ENCODE results near the gene IFNA14. TPM values are rescaled to one million over a fixed set of nuclear protein-coding genes. Genes with fewer than 3 reads are reported as not detected.
"Not testable (repeated sequence)": the region's sequence is repeated elsewhere in the genome, so short reads cannot be mapped to it uniquely, and the experiment has no call there.

Gene IFNA14
- total RNA-seq, 1 donor from 2014 or later: not detected

- intact Hi-C loops (cut with DNase I): no loop called here
- ATAC-seq (ENCODE audit: poor library complexity): no peak
- no peak for DNase-seq
These were observed 6.5 kb downstream of the IFNA14 start for GRCh38 chr9:21233258-21233657.

- intact Hi-C loops (cut with DNase I): no loop called here
- DNase-seq: no peak
- no peak for ATAC-seq (ENCODE audit: poor library complexity)
These were observed 11.7 kb downstream of the IFNA14 start, which contains the start of gene IFNA17 for GRCh38 chr9:21228122-21228521. TSS of gene IFNA17 (minus strand) at chr9:21228222. CDS start at chr9:21228173, 49 bp downstream.

GRCh38 chr9:21217211-21217610 lies 22.6 kb downstream of the IFNA14 start, which contains the start of gene IFNA16:
TSS of gene IFNA16 (minus strand) at chr9:21217311. CDS start at chr9:21217305, 6 bp downstream.
- DNase-seq; ATAC-seq (ENCODE audit: poor library complexity); intact Hi-C loops (cut with DNase I): not testable (repeated sequence)

- ATAC-seq (ENCODE audit: poor library complexity); DNase-seq; intact Hi-C loops (cut with DNase I): not testable (repeated sequence)
These were observed 26.1 kb downstream of the IFNA14 start for GRCh38 chr9:21213411-21214326.

GRCh38 chr9:21212160-21212559 lies 27.6 kb downstream of the IFNA14 start:
- ATAC-seq (ENCODE audit: poor library complexity); DNase-seq; intact Hi-C loops (cut with DNase I): not testable (repeated sequence)

- intact Hi-C loops (cut with DNase I); ATAC-seq (ENCODE audit: poor library complexity); DNase-seq: not testable (repeated sequence)
These were observed 29.0 kb downstream of the IFNA14 start for GRCh38 chr9:21210782-21211181.

- intact Hi-C loops (cut with DNase I): no loop called here
- DNase-seq (no peak), ATAC-seq (ENCODE audit: poor library complexity) (no peak)
These were observed 29.5 kb downstream of the IFNA14 start for GRCh38 chr9:21210311-21210710.

GRCh38 chr9:21207043-21207442 lies 32.8 kb downstream of the IFNA14 start, which contains the start of gene IFNA10:
TSS of gene IFNA10 (minus strand) at chr9:21207143. CDS start at chr9:21207097, 46 bp downstream.
- DNase-seq; intact Hi-C loops (cut with DNase I); ATAC-seq (ENCODE audit: poor library complexity): not testable (repeated sequence)

GRCh38 chr9:21205204-21205603 lies 34.6 kb downstream of the IFNA14 start:
- intact Hi-C loops (cut with DNase I): no loop called here
- DNase-seq: no peak
- no peak for ATAC-seq (ENCODE audit: poor library complexity)

- DNase-seq; ATAC-seq (ENCODE audit: poor library complexity); intact Hi-C loops (cut with DNase I): not testable (repeated sequence)
These were observed 37.7 kb downstream of the IFNA14 start, which contains the start of gene IFNA7 for GRCh38 chr9:21202105-21202504. TSS of gene IFNA7 (minus strand) at chr9:21202205. CDS start at chr9:21202165, 40 bp downstream.

GRCh38 chr9:21194867-21195776 lies 44.7 kb downstream of the IFNA14 start:
- DNase-seq; intact Hi-C loops (cut with DNase I): not testable (repeated sequence)
- peak; percentile 71 for ATAC-seq (ENCODE audit: poor library complexity)

Other genes starting within 250 kb of the IFNA14 start
- gene HACD4, start 208.4 kb downstream of the IFNA14 start, total RNA-seq: 1.0 TPM
- gene IFNB1, start 162.1 kb downstream of the IFNA14 start, total RNA-seq: not detected
- not detected for gene IFNW1, start 98.2 kb downstream of the IFNA14 start, total RNA-seq
- gene IFNA21, start 73.3 kb downstream of the IFNA14 start, total RNA-seq: not detected
- gene IFNA4, start 52.4 kb downstream of the IFNA14 start, total RNA-seq: not detected
- gene IFNA7, start 37.8 kb downstream of the IFNA14 start, total RNA-seq: not detected
- gene IFNA10, start 32.9 kb downstream of the IFNA14 start, total RNA-seq: not detected
- not detected for gene IFNA16, start 22.7 kb downstream of the IFNA14 start, total RNA-seq
- not detected for gene IFNA17, start 11.8 kb downstream of the IFNA14 start, total RNA-seq
- gene IFNA5, start 65.3 kb upstream of the IFNA14 start, total RNA-seq: not detected
- 11.2 TPM for gene KLHL9, start 95.4 kb upstream of the IFNA14 start, total RNA-seq
- gene IFNA6, start 110.9 kb upstream of the IFNA14 start, total RNA-seq: not detected
- not detected for gene IFNA13, start 128.1 kb upstream of the IFNA14 start, total RNA-seq
- gene IFNA2, start 145.4 kb upstream of the IFNA14 start, total RNA-seq: not detected
- not detected for gene IFNA8, start 169.1 kb upstream of the IFNA14 start, total RNA-seq
- gene IFNA1, start 200.4 kb upstream of the IFNA14 start, total RNA-seq: not detected
- gene IFNE, start 242.3 kb upstream of the IFNA14 start, total RNA-seq: not detected